ENCODE data around the gene OR51B6.
"Not testable (repeated sequence)": the region's sequence is repeated elsewhere in the genome, so short reads cannot be mapped to it uniquely, and the experiment has no call there.

Gene OR51B6

DNA sequence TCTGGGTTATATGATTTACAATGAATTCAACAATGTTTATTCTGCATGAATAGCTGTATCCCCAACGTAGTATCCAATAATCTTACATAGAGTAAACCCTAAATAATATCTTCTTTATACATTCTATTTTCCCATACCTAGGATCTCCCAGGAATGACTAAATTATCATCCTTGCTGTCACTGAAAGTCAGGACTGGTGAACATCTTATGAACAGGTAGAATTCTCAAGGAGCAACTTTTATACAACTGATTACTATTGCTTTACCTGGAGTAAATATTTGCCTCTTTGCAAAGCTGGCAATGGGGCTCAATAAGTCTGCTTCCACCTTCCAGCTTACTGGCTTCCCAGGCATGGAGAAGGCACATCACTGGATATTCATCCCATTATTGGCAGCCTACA lies at the start of gene OR51B6:
Gene OR51B6 (plus strand): TSS at position 301 of the 400 bp plus-strand sequence. CDS start 0 bp downstream, at position 301.
- no peak for DNase-seq

GRCh38 chr11:5301846-5302245 lies 49.5 kb upstream of the OR51B6 start, which contains the start of gene OR51B4:
TSS of gene OR51B4 (minus strand) at chr11:5301946. CDS start at chr11:5301946, 0 bp downstream.
- no peak for DNase-seq

DNA sequence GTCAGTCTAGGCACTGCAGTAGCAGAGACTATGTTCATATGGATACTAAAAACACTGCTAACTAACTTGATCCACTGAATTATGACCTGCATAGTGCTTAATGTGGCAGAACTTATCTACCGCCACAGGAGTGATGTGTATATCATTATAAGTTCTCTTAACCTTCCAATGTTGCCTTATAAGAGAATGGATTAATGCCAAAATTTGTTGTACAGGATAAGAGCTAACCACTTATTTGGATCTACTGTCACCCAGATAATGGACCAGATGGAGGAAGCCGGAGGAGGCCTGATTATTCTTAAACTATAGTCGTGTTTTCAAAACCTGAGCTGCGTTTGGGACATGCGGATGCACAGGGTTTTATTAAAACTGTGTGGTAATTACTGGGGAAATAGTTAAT lies 47.7 kb upstream of the OR51B6 start:
- DNase-seq = no peak

GRCh38 chr11:5304046-5304445 lies 47.3 kb upstream of the OR51B6 start:
- no peak for DNase-seq

- DNase-seq = no peak
These were observed 43.9 kb upstream of the OR51B6 start for GRCh38 chr11:5307256-5308019.

DNA sequence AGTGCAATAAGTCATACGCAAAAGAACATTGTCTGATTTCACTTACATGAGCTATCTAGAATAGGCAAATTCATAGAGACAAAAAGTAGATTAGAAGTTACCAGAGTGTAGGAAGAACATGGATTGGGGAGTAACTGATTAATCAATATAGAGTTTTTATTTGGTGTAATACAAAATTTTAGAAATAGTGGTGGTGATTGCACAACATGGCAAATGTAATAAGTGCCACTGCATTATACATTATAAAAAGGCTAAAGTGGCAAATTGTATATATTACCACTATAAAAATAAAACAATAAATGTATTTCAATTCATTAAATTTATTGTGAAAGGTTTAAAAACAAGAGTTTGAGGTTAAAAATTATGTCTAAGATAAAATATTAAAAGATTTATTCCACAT lies 40.9 kb upstream of the OR51B6 start:
- no peak for DNase-seq

DNA sequence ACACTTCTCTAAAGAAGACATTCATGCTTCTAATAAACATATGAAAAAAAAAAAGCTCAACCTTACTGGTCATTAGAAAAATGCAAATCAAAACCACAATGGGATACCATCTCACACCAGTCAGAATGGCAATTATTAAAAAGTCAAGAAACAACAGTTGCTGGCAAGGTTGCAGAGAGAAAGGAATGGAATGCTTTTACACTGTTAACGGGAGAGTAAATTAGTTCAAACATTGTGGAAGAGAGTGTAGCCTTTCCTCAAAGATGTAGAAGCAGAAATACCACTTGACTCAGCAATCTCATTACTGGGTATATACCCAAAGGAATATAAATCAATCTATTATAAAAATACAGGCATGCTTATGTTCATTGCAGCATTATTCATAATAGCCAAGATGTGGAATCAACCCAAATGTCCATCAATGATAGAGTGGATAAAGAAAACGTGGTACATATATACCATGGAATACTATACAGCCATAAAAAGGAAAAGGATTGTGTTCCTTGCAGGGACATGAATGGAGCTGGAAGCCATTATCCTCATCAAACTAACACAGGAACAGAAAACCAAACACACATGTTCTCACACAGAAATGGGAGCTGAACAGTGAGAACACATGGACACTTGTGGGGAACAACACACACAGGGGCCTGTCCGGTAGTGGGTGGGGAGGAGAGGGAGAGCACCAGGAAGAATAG lies 37.8 kb upstream of the OR51B6 start:
- DNase-seq = not testable (repeated sequence)

- no peak for DNase-seq
These were observed 34.0 kb upstream of the OR51B6 start for GRCh38 chr11:5317292-5317691.

DNA sequence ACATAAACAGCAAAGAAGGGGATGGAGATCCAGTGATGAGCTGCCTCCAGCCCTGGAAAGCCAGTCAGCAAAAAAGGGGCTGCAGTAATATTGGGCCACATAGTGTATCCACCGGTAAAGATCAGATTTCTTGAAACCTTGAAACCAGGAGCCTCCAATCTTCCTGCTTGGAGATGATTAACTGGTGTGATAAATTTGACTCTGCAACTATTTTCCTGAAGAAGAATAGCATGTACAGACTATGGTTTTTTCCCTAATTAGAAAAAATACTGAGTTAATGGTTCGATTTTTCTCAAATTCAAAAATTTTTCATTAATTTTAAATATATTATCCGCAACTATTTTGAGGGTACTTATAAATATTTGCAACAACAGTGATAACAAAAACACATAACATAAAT lies 27.1 kb upstream of the OR51B6 start, which contains the start of gene OR51B2:
Gene OR51B2 (minus strand): TSS at position 101 of the 400 bp plus-strand sequence. CDS start 0 bp downstream, at position 101.
- DNase-seq = no peak

DNA sequence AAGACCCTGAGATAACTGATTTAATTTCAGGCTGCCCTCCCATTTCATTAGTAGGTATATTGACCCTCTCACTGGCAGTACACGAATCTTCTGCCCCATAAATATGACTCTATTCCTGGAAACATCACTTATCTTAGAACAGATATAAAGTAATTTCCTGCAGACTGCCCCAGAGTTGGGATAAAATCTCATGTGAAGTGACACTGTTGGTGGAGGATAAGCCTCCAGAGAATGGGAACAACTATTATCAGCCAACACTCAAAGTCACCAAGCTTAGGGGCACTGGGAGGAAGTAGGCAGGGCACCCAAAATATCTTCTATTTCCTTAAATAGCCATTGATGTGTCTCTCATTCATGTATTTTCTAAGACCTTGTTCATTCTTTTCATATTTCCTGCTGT lies 16.1 kb upstream of the OR51B6 start:
- no peak for DNase-seq

- DNase-seq = no peak
These were observed 15.0 kb upstream of the OR51B6 start for GRCh38 chr11:5336331-5336730.

GRCh38 chr11:5337253-5337652 lies 14.1 kb upstream of the OR51B6 start:
- not testable (repeated sequence) for DNase-seq

DNA sequence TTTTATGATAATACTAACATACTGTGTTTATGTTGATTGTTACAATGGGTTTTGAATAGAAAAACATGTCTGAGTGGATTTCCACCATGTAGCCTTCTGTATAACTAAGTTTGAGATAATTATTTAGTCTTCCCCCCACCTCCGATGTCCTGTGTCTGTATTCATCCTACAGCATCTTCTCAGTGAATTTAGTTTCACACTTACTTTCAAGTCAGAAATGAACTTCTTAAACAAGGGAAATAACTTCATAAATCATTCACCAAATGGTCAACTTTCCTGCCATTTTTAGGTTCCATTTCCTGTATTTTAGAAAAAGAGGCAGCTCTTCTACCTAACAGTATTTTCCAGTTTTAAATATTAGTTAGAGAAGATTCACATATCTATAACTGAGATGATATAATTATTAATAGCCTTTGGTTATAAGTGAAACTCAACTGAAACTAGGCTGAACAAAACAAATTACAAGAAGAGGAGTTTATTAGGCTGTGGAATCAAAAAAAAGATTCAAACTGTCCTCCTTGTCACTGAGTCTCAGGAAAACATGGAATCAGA lies 11.5 kb upstream of the OR51B6 start:
- DNase-seq = no peak

- no peak for DNase-seq
These were observed 7.6 kb upstream of the OR51B6 start, which contains the start of gene OR51B5 for GRCh38 chr11:5343474-5344335. TSS of gene OR51B5 (minus strand) at chr11:5343524. CDS start at chr11:5343524, 0 bp downstream.

DNA sequence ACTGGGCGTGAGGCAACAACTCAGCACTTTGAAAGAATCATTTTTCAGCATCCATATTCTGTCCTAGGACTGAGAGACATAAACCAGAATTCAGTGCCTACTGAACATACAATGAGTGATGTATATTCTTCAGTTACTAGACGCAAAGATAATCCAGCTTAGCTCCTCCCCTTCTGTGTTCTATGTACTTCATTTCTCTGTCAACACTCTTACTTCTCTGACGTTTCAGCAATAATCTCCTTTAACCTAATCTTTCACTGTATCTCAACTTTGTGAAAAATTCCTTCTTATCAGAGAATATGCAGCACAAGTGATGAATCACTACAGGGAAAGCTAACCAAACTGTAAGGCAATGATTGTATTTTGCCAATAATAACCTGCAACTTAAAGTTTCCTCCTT lies 5.5 kb upstream of the OR51B6 start:
- DNase-seq = no peak

GRCh38 chr11:5348551-5349194 lies 2.6 kb upstream of the OR51B6 start:
- DNase-seq = no peak

- DNase-seq = no peak
These were observed 1.8 kb upstream of the OR51B6 start for GRCh38 chr11:5349550-5349949.

GRCh38 chr11:5356031-5356430 lies 4.7 kb downstream of the OR51B6 start:
- not testable (repeated sequence) for DNase-seq

DNA sequence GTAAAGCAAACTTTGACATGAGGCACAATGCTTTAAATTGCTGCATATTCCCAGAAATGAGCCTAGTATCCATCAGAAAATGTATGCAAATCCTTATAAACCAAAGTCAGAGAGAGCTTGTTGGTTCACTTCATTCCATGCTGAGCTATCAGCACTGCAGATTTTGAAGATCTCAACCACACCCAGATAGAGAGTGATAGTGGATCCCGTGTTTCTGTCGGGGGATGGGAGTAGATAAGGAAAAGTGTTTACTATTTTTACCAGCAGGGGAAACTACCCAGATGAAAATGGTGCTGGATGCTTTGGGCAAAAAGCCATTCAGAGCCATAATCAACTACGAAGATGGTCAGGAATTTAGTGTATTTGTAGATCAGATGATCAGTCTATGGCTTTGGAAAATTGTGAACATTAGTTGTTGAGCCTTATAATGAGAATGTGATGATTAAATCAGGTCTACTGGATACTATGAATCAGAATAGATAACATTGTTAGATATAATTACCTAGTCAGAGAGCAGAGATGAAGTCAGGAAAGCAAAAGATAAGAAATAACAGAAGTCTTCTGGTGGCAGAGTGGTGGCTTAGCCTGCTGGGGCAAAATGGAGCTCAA lies 10.8 kb downstream of the OR51B6 start:
- no peak for DNase-seq

DNA sequence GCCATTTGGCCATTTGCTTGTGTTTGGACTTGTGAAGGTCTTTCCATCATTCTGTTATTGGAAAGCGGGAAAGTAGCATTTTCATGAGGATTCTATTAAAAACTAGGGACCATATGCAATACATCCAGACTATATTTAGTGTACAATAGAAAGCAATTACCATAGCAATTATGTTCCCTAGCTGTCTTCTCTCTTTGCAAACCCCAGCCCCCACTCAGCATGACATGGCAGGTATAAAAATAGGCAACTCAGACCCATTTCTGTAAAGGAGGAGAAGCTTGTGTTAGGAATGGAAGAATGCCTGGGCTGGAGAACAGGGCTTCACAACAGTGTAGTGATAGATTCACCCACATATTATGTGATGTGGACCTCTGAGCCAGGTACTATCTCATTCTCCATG lies 12.4 kb downstream of the OR51B6 start:
- DNase-seq = no peak

DNA sequence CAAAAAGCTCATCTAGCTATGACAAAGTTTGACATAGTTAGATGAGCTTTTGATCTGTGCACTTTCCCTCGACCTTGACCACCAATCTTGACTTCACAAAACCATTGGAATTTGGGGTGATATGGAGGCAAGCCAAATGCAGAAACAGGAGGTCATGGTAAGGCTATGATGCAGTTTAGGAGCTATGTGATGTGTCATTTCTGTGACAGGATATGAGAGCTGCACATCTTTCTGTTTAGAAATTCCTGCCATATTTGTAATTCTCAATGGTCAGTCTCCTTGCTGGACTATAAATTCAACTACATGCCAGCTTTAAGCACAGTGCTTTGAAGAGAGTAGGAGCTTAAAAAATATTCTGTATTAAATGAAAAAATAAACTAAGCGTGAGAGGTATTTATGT lies 12.9 kb downstream of the OR51B6 start:
- no peak for DNase-seq

GRCh38 chr11:5366365-5366764 lies 15.1 kb downstream of the OR51B6 start:
- not testable (repeated sequence) for DNase-seq
